Measurements from ENCODE around the gene SMG1.
A peak's percentile ranks its signal among the peaks of the same experiment; 100 is the strongest.
"Not testable (repeated sequence)": the region's sequence is repeated elsewhere in the genome, so short reads cannot be mapped to it uniquely, and the experiment has no call there.

Gene SMG1

GRCh38 chr16:18925986-18926865 is at the start of gene SMG1:
TSS of gene SMG1 (minus strand) at chr16:18926408. CDS start at chr16:18926041, 367 bp downstream.
- DNase-seq (ENCODE audit: low read depth, low spot score): peak; percentile 87

- no peak for DNase-seq (ENCODE audit: low read depth, low spot score)
Observed at GRCh38 chr16:18975109-18975508, 48.9 kb upstream of the SMG1 start.

- no peak for DNase-seq (ENCODE audit: low read depth, low spot score)
Observed at GRCh38 chr16:18969855-18970240, 43.6 kb upstream of the SMG1 start.

GRCh38 chr16:18969050-18969854 is 43.0 kb upstream of the SMG1 start:
- DNase-seq (ENCODE audit: low read depth, low spot score): peak; percentile 39

GRCh38 chr16:18966791-18967190 is 40.6 kb upstream of the SMG1 start:
- DNase-seq (ENCODE audit: low read depth, low spot score): no peak

- no peak for DNase-seq (ENCODE audit: low read depth, low spot score)
Observed at GRCh38 chr16:18965555-18965954, 39.3 kb upstream of the SMG1 start.

GRCh38 chr16:18959031-18959505 is 32.9 kb upstream of the SMG1 start:
- no peak for DNase-seq (ENCODE audit: low read depth, low spot score)

GRCh38 chr16:18958621-18959029 is 32.4 kb upstream of the SMG1 start:
- DNase-seq (ENCODE audit: low read depth, low spot score): no peak

GRCh38 chr16:18956658-18957241 is 30.5 kb upstream of the SMG1 start:
- DNase-seq (ENCODE audit: low read depth, low spot score): not testable (repeated sequence)

GRCh38 chr16:18955874-18956580 is 29.8 kb upstream of the SMG1 start:
- DNase-seq (ENCODE audit: low read depth, low spot score): not testable (repeated sequence)

- no peak for DNase-seq (ENCODE audit: low read depth, low spot score)
Observed at GRCh38 chr16:18953547-18953946, 27.3 kb upstream of the SMG1 start.

- DNase-seq (ENCODE audit: low read depth, low spot score): no peak
Observed at GRCh38 chr16:18950469-18951185, 24.4 kb upstream of the SMG1 start.

- no peak for DNase-seq (ENCODE audit: low read depth, low spot score)
Observed at GRCh38 chr16:18948372-18949020, 22.3 kb upstream of the SMG1 start.

GRCh38 chr16:18945233-18945632 is 19.0 kb upstream of the SMG1 start:
- DNase-seq (ENCODE audit: low read depth, low spot score): no peak

- DNase-seq (ENCODE audit: low read depth, low spot score): no peak
Observed at GRCh38 chr16:18943414-18943813, 17.2 kb upstream of the SMG1 start.

GRCh38 chr16:18942061-18942460 is 15.9 kb upstream of the SMG1 start:
- no peak for DNase-seq (ENCODE audit: low read depth, low spot score)

GRCh38 chr16:18941471-18941870 is 15.3 kb upstream of the SMG1 start:
- no peak for DNase-seq (ENCODE audit: low read depth, low spot score)

- no peak for DNase-seq (ENCODE audit: low read depth, low spot score)
Observed at GRCh38 chr16:18938986-18939385, 12.8 kb upstream of the SMG1 start.

- DNase-seq (ENCODE audit: low read depth, low spot score): no peak
Observed at GRCh38 chr16:18937390-18937789, 11.2 kb upstream of the SMG1 start.

GRCh38 chr16:18936727-18937340 is 10.6 kb upstream of the SMG1 start:
- DNase-seq (ENCODE audit: low read depth, low spot score): no peak
